KOPT-K1 (cell line): ENCODE measurements around the gene CIC.

Experiments
- H3K27ac ChIP-seq: fragments of 200-600 bp; sonication (generic); 2 replicates; pipeline ENCODE4 v1.5.1; 2016; ENCODE audit warnings: antibody characterized with exemption, mild to moderate bottlenecking, low read depth, low read length; ENCODE audit not compliant: poor library complexity, severe bottlenecking
- H3K36me3 ChIP-seq: fragments of 200-600 bp; sonication (generic); 2 replicates; pipeline ENCODE4 v1.5.1; 2017; ENCODE audit warnings: antibody characterized with exemption, mild to moderate bottlenecking, low read length, moderate library complexity; ENCODE audit not compliant: insufficient read depth
- H3K9me3 ChIP-seq: fragments of 200-600 bp; sonication (generic); 2 replicates; pipeline ENCODE4 v1.5.1; 2017; ENCODE audit warnings: antibody characterized with exemption, low read length, mild to moderate bottlenecking; ENCODE audit not compliant: insufficient read depth, poor library complexity, severe bottlenecking

CIC gene

GRCh38 chr19:42235181-42235580, 33.9 kb upstream of the CIC start:
- no peak overlapping the region for H3K27ac ChIP-seq
- H3K36me3 ChIP-seq, result peaks cover 87% of the 10 kb centered on the region
- H3K9me3 ChIP-seq, result no peaks in the 10 kb centered on the region

- Histone ChIP-seq H3K9me3 (no peaks in the 10 kb centered on the region), H3K36me3 (peaks cover 47% of the 10 kb centered on the region), H3K27ac (no peak overlapping the region)
Measured at GRCh38 chr19:42239544-42240220, 29.4 kb upstream of the CIC start.

GRCh38 chr19:42241279-42241678, 27.8 kb upstream of the CIC start:
- no peaks in the 10 kb centered on the region for H3K9me3 ChIP-seq
- peak overlapping the region; percentile 82 for H3K27ac ChIP-seq
- peaks cover 31% of the 10 kb centered on the region for H3K36me3 ChIP-seq

GRCh38 chr19:42242069-42242511, 27.0 kb upstream of the CIC start:
- Histone ChIP-seq H3K36me3 (peaks cover 27% of the 10 kb centered on the region), H3K27ac (peak overlapping the region; percentile 82), H3K9me3 (no peaks in the 10 kb centered on the region)

- Histone ChIP-seq H3K9me3 (no peaks in the 10 kb centered on the region), H3K36me3 (peaks cover 28% of the 10 kb centered on the region), H3K27ac (peak within 1 kb of the TSS; percentile 82)
Measured at GRCh38 chr19:42242512-42243409, 26.3 kb upstream of the CIC start, which contains the start of gene GSK3A. TSS of gene GSK3A (minus strand) at chr19:42242602. CDS start at chr19:42242465, 137 bp downstream.

- peak overlapping the region; percentile 82 for H3K27ac ChIP-seq
- H3K9me3 ChIP-seq, result no peaks in the 10 kb centered on the region
- peaks cover 31% of the 10 kb centered on the region for H3K36me3 ChIP-seq
Measured at GRCh38 chr19:42244347-42245220, 24.5 kb upstream of the CIC start.

GRCh38 chr19:42245231-42245630, 23.8 kb upstream of the CIC start:
- H3K36me3 ChIP-seq, result peaks cover 31% of the 10 kb centered on the region; the same call in 1 of the 2 replicates
- H3K9me3 ChIP-seq, result no peaks in the 10 kb centered on the region
- H3K27ac ChIP-seq, result peak overlapping the region; percentile 82

GRCh38 chr19:42246143-42246921, 22.7 kb upstream of the CIC start:
- no peaks in the 10 kb centered on the region for H3K9me3 ChIP-seq
- H3K27ac ChIP-seq, result no peak overlapping the region
- H3K36me3 ChIP-seq, result peaks cover 33% of the 10 kb centered on the region; the same call in 1 of the 2 replicates

- no peaks in the 10 kb centered on the region for H3K9me3 ChIP-seq
- H3K36me3 ChIP-seq, result peaks cover 33% of the 10 kb centered on the region; the same call in 1 of the 2 replicates
- no peak overlapping the region for H3K27ac ChIP-seq
Measured at GRCh38 chr19:42246922-42247639, 22.0 kb upstream of the CIC start.

GRCh38 chr19:42247640-42248199, 21.3 kb upstream of the CIC start:
- peaks cover 33% of the 10 kb centered on the region; the same call in 1 of the 2 replicates for H3K36me3 ChIP-seq
- H3K27ac ChIP-seq, result no peak overlapping the region
- no peaks in the 10 kb centered on the region for H3K9me3 ChIP-seq

GRCh38 chr19:42248270-42249148, 20.5 kb upstream of the CIC start:
- H3K36me3 ChIP-seq, result peaks cover 33% of the 10 kb centered on the region; the same call in 1 of the 2 replicates
- H3K27ac ChIP-seq, result no peak overlapping the region

GRCh38 chr19:42249149-42249750, 19.8 kb upstream of the CIC start:
- H3K36me3 ChIP-seq, result peaks cover 33% of the 10 kb centered on the region; the same call in 1 of the 2 replicates
- H3K27ac ChIP-seq, result no peak overlapping the region

More at GRCh38 chr19:42248270-42249148, 20.5 kb upstream of the CIC start:
- H3K9me3 ChIP-seq, result no peaks in the 10 kb centered on the region

More at GRCh38 chr19:42249149-42249750, 19.8 kb upstream of the CIC start:
- no peaks in the 10 kb centered on the region for H3K9me3 ChIP-seq
